GM06990 (cell line): ENCODE results near the gene PID1.

Experiments
- DNase-seq: peaks from one replicate; pipeline ENCODE4 v3.0.0-alpha.2; 2011; ENCODE audit not compliant: insufficient read length; ENCODE audit errors: extremely low read depth
- H3K27me3 ChIP-seq: replicated peaks from 2 replicates; pipeline ENCODE4 v1.6.0; 2011; ENCODE audit warnings: low read length; ENCODE audit not compliant: control insufficient read depth, insufficient read depth
- H3K36me3 ChIP-seq: 2 replicates; pipeline ENCODE4 v1.5.1; 2011; ENCODE audit warnings: low read length; ENCODE audit not compliant: control insufficient read depth, insufficient read depth
- H3K4me3 ChIP-seq: replicated peaks from 2 replicates; pipeline ENCODE4 v1.5.1; 2011; ENCODE audit warnings: low read depth, mild to moderate bottlenecking, control low read depth, low read length
- TF ChIP-seq, protein P1 (sequence below): IDR thresholded peaks from 2 replicates; pipeline ENCODE4 v1.5.1; 2011; ENCODE audit warnings: low read length, control low read depth, mild to moderate bottlenecking, inconsistent platforms; ENCODE audit not compliant: insufficient read depth, poor library complexity, severe bottlenecking

PID1 gene, protein sequence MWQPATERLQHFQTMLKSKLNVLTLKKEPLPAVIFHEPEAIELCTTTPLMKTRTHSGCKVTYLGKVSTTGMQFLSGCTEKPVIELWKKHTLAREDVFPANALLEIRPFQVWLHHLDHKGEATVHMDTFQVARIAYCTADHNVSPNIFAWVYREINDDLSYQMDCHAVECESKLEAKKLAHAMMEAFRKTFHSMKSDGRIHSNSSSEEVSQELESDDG

DNA sequence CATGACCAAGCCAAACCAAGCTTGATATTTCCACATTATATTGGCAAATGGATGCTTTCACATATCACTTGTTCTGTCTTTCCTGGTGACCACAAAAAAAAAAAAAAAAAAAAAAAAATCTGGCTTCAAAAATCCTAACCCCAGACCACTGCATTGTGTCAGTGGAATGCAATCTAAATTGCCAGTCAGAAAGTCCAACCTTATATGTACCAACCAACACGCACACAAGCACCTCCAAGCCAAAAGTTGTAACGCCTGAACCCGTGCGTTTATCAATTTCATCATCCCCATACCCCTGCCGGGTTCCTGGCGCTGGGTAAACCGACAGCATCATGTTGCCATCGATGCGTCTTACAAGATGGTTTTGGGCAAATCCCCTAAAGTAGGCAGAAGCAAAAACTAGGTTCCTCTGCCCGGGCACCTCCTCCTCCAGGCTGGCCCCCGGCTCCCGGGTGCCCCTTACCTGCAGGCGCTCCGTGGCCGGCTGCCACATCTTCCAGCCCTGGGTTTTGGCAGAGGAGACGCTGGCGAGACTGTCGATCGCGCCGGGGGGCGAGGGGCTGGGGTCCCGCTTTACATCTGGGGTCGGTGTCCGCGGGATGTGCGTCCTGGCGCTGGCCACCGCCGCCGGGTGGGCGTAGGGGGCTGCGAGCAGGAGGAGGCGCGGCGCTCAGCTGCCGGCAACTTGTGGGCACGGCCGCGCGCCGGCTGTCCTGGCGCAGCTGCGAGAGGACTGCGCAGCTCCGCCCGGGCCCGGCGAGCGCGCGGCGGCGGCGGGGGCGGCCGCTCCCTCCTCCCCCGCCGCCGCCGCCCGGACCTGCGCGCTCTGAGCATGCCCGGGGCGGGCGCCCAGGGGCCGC lies at the start of gene PID1:
TSS of gene PID1 (minus strand) at position 737 of the 860 bp plus-strand sequence. CDS start at position 493, 244 bp downstream.
- peaks cover 3% of the 10 kb centered on the region for H3K27me3 ChIP-seq
- DNase-seq = no peak
- no peaks in the 10 kb centered on the region for H3K36me3 ChIP-seq
- no peak within 1 kb of the TSS for H3K4me3 ChIP-seq
- TF ChIP-seq, protein P1, sequence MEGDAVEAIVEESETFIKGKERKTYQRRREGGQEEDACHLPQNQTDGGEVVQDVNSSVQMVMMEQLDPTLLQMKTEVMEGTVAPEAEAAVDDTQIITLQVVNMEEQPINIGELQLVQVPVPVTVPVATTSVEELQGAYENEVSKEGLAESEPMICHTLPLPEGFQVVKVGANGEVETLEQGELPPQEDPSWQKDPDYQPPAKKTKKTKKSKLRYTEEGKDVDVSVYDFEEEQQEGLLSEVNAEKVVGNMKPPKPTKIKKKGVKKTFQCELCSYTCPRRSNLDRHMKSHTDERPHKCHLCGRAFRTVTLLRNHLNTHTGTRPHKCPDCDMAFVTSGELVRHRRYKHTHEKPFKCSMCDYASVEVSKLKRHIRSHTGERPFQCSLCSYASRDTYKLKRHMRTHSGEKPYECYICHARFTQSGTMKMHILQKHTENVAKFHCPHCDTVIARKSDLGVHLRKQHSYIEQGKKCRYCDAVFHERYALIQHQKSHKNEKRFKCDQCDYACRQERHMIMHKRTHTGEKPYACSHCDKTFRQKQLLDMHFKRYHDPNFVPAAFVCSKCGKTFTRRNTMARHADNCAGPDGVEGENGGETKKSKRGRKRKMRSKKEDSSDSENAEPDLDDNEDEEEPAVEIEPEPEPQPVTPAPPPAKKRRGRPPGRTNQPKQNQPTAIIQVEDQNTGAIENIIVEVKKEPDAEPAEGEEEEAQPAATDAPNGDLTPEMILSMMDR = no peak

DNA sequence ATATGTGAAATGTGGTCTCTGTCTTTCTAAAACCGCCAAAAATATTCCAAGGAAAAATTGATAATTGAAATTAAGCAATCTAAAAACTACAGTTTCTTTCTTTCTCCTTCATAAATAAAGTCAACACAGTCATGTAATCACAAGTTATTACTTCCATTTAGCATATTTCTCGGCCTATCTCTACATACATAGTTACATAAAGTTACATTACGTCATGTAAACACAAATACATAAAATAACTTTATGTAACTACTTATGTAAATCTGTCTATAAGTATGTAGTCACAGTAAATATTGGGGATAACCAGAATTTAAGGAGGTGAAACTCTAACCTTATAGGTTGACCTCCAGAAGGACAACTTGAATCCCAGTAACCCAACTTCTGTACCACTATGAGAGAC lies 48.5 kb upstream of the PID1 start:
- no peak for DNase-seq
- TF ChIP-seq, protein P1 = no peak
- Histone ChIP-seq H3K36me3 (no peaks in the 10 kb centered on the region), H3K27me3 (no peaks in the 10 kb centered on the region), H3K4me3 (no peak overlapping the region)

DNA sequence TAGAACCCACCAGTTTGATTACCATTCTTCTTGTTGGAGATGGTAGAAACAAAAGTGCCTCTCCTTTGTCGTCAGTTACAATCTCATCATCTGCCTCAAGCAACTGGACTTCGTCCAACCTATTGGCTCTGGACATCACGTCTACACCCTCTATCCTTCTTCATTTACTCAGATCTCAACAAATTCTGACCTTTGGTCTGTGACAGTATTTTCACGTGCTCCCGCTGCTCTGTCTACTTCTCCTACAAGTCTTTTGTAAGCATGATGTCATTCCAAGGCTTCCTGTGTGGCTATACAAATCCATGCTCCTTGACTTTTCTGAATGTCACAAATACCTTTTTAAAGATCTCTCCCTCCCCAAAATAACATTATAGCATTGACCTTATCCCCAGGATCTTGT lies 43.0 kb upstream of the PID1 start:
- H3K27me3 ChIP-seq = no peaks in the 10 kb centered on the region
- no peak overlapping the region for H3K4me3 ChIP-seq
- TF ChIP-seq, protein P1 = no peak
- H3K36me3 ChIP-seq = no peaks in the 10 kb centered on the region
- DNase-seq = no peak

DNA sequence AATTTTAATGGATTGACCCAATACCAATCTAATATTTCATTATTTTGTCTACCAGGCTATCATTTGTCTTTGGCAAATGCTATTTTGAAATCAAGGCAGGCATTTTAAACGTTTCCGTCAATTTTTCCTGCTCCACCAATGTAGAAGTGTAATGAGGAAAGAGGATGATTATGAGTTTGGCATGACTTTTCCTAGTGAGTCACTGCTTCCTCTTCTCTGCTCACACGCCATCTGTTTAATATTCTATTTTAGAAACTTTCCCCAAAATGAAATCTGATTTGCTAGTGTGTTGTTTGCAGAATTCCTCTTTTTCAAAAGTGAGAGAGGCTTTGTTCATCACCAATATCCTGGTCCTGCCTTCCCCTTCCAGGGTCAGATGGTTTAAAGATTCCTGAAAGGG lies 42.5 kb upstream of the PID1 start:
- no peak for DNase-seq
- Histone ChIP-seq H3K36me3 (no peaks in the 10 kb centered on the region), H3K27me3 (no peaks in the 10 kb centered on the region), H3K4me3 (no peak overlapping the region)
- TF ChIP-seq, protein P1 = no peak

DNA sequence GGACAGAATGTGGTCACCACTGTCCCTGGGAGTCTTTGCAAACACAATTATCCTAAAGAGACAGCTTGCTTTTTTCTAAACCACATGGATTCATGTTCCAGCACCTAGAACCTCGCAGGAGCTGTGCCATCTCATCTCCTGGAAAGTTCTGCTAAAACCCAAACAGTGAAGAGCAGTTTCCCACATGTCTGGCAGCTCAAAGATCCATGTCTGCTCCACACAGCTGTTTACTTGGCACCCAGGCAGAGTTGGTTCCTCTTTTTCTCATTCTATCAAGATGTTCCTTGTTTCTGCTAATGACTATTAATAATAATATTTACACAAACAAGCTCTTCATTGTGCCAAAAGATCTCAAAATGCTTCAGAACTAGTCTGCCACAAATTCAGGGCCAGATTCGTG lies 30.1 kb upstream of the PID1 start:
- no peaks in the 10 kb centered on the region for H3K36me3 ChIP-seq
- no peaks in the 10 kb centered on the region for H3K27me3 ChIP-seq
- DNase-seq = no peak
- H3K4me3 ChIP-seq = no peak overlapping the region
- TF ChIP-seq, protein P1 = no peak
